GM23338 (cell line): ENCODE data around the gene PAN2.
"Not testable (repeated sequence)": the region's sequence is repeated elsewhere in the genome, so short reads cannot be mapped to it uniquely, and the experiment has no call there.

Source experiments
- CREB1 ChIP-seq: fragments of 250-450 bp; sonication (Bioruptor Pico); IDR thresholded peaks from 2 replicates; pipeline ENCODE4 v1.5.0; 2020; ENCODE audit warnings: low read depth, mild to moderate bottlenecking, moderate library complexity
- EZH2phosphoT487 ChIP-seq: fragments of 200-600 bp; sonication (generic); IDR thresholded peaks from one replicate; pipeline ENCODE4 v1.8.1; 2018; ENCODE audit warnings: antibody characterized with exemption; ENCODE audit not compliant: unreplicated experiment
- POLR2AphosphoS5 ChIP-seq: IDR thresholded peaks from 2 replicates; pipeline ENCODE4 v1.6.1; 2016; ENCODE audit warnings: antibody characterized with exemption, low read depth
- ZNF114 ChIP-seq: fragments of 250-450 bp; sonication (Bioruptor Pico); IDR thresholded peaks from 2 replicates; pipeline ENCODE4 v1.5.0; 2020; ENCODE audit warnings: mild to moderate bottlenecking, moderate library complexity

- not testable (repeated sequence) for TF ChIP-seq CREB1 (CRISPR knock-in tag); POLR2AphosphoS5; EZH2phosphoT487; ZNF114 (CRISPR knock-in tag)
Observed at GRCh38 chr12:56321610-56322009, 12.2 kb downstream of the PAN2 start.
